ENCODE data around the gene SETDB1. TPM values are rescaled to one million over a fixed set of nuclear protein-coding genes. Genes with fewer than 3 reads are reported as not detected.

The SETDB1 gene
- total RNA-seq, 4 donors from 2014 or later: 32.3 to 41.4 (median 39.5) TPM

- no peak for TF ChIP-seq CTCF (IDR thresholded peaks at IDR 0.05; ENCODE audit: low read depth)
Observed at GRCh38 chr1:151007853-151008243, 81.7 kb downstream of the SETDB1 start.

GRCh38 chr1:151008244-151009205, 82.4 kb downstream of the SETDB1 start, which contains the start of gene PRUNE1:
Gene PRUNE1, plus strand, starts transcription at chr1:151008449. Its CDS starts 184 bp downstream, at chr1:151008633.
- TF ChIP-seq CTCF (IDR thresholded peaks at IDR 0.05; ENCODE audit: low read depth): no peak

GRCh38 chr1:151009206-151009587, 83.0 kb downstream of the SETDB1 start:
- no peak for TF ChIP-seq CTCF (IDR thresholded peaks at IDR 0.05; ENCODE audit: low read depth)

- no peak for TF ChIP-seq CTCF (IDR thresholded peaks at IDR 0.05; ENCODE audit: low read depth)
Observed at GRCh38 chr1:151009674-151010345, 83.6 kb downstream of the SETDB1 start.

GRCh38 chr1:151010346-151010726, 84.2 kb downstream of the SETDB1 start:
- no peak for TF ChIP-seq CTCF (IDR thresholded peaks at IDR 0.05; ENCODE audit: low read depth)

- no peak for TF ChIP-seq CTCF (IDR thresholded peaks at IDR 0.05; ENCODE audit: low read depth)
Observed at GRCh38 chr1:151011154-151011850, 85.1 kb downstream of the SETDB1 start.

All from subcutaneous adipose tissue (tissue), 4 donors.